ENCODE data around the gene HSD17B8.
A peak's percentile ranks its signal among the peaks of the same experiment; 100 is the strongest.

The HSD17B8 gene

GRCh38 chr6:33191383-33192104 is 12.9 kb upstream of the HSD17B8 start:
- no peak for DNase-seq (ENCODE audit: low read depth in 2 of 2)

- DNase-seq (ENCODE audit: low read depth in 2 of 2) = no peak
Measured at GRCh38 chr6:33192105-33192646, 12.3 kb upstream of the HSD17B8 start, which contains the start of gene COL11A2. COL11A2 (minus strand) TSS chr6:33192467; CDS start chr6:33192240, 227 bp downstream.

GRCh38 chr6:33192671-33193602 is 11.5 kb upstream of the HSD17B8 start:
- no peak for DNase-seq (ENCODE audit: low read depth in 2 of 2)

- DNase-seq (ENCODE audit: low read depth in 2 of 2) = no peak
Measured at GRCh38 chr6:33193619-33194018, 10.8 kb upstream of the HSD17B8 start.

- DNase-seq (ENCODE audit: low read depth in 2 of 2) = no peak
Measured at GRCh38 chr6:33194431-33194979, 9.9 kb upstream of the HSD17B8 start.

- DNase-seq (ENCODE audit: low read depth in 2 of 2) = no peak
Measured at GRCh38 chr6:33195304-33196165, 8.9 kb upstream of the HSD17B8 start.

GRCh38 chr6:33197431-33198048 is 6.9 kb upstream of the HSD17B8 start:
- no peak for DNase-seq (ENCODE audit: low read depth in 2 of 2)

- DNase-seq (ENCODE audit: low read depth in 2 of 2) = no peak
Measured at GRCh38 chr6:33198159-33198852, 6.1 kb upstream of the HSD17B8 start.

- DNase-seq (ENCODE audit: low read depth in 2 of 2) = no peak
Measured at GRCh38 chr6:33198853-33199436, 5.5 kb upstream of the HSD17B8 start.

- peak in 1 of 2 donors; percentile 63 for DNase-seq (ENCODE audit: low read depth in 2 of 2)
Measured at GRCh38 chr6:33199687-33200218, 4.7 kb upstream of the HSD17B8 start.

GRCh38 chr6:33200219-33201146 is 4.0 kb upstream of the HSD17B8 start, which contains the start of the genes RXRB and SLC39A7:
RXRB (minus strand) TSS chr6:33200665; CDS start chr6:33200476, 189 bp downstream.
SLC39A7 (plus strand) TSS chr6:33200867; CDS start chr6:33201246, 379 bp downstream.
- DNase-seq (ENCODE audit: low read depth in 2 of 2) = peak; percentile 97 to 98

- DNase-seq (ENCODE audit: low read depth in 2 of 2) = no peak
Measured at GRCh38 chr6:33201147-33201545, 3.3 kb upstream of the HSD17B8 start.

- no peak for DNase-seq (ENCODE audit: low read depth in 2 of 2)
Measured at GRCh38 chr6:33201935-33202334, 2.5 kb upstream of the HSD17B8 start.

- no peak for DNase-seq (ENCODE audit: low read depth in 2 of 2)
Measured at GRCh38 chr6:33202799-33203198, 1.7 kb upstream of the HSD17B8 start.

- no peak for DNase-seq (ENCODE audit: low read depth in 2 of 2)
Measured at GRCh38 chr6:33203443-33204164, 851 bp upstream of the HSD17B8 start.

GRCh38 chr6:33204165-33204414 is 365 bp upstream of the HSD17B8 start:
- DNase-seq (ENCODE audit: low read depth in 2 of 2) = no peak

- DNase-seq (ENCODE audit: low read depth in 2 of 2) = no peak
Measured at GRCh38 chr6:33205191-33206026, 954 bp downstream of the HSD17B8 start.

All from activated CD4-positive, alpha-beta T cell treated with anti-CD3 and anti-CD28 coated beads for 24 hours (primary cell).